ENCODE measurements around the gene CADPS. TPM values are rescaled to one million over a fixed set of nuclear protein-coding genes. Genes with fewer than 3 reads are reported as not detected.

Gene CADPS
- total and polyA plus RNA-seq, 11 donors = 3.6 to 37.8 (median 12.9) TPM

- peaks cover 0 to 11% (median 0%) of the 10 kb centered on the region in 9 donors for H3K27me3 ChIP-seq
- peaks cover 0 to 11% (median 0%) of the 10 kb centered on the region in 12 donors for H3K4me1 ChIP-seq
- intact Hi-C loops (cut with DNase I) = no loop called here
- H3K9me3 ChIP-seq = no peaks in the 10 kb centered on the region
- TF ChIP-seq POLR2A (IDR thresholded peaks at IDR 0.05) (no peak), CTCF (IDR thresholded peaks at IDR 0.05) (no peak)
- WGBS, 4 donors = 82 to 88% (median 84%) methylated on average over 8 of the region's 8 CpGs
- H3K4me3 ChIP-seq = no peak overlapping the region
- DNase-seq = no peak
- H3K36me3 ChIP-seq = no peaks in the 10 kb centered on the region
- no peak for ATAC-seq
- no peak overlapping the region for H3K27ac ChIP-seq
These were observed 470.9 kb downstream of the CADPS start for GRCh38 chr3:62404321-62404720.

- no peaks in the 10 kb centered on the region for H3K36me3 ChIP-seq
- intact Hi-C loops (cut with DNase I) = no loop called here
- no peak for DNase-seq
- H3K4me3 ChIP-seq = no peak overlapping the region
- no peak for TF ChIP-seq CTCF (IDR thresholded peaks at IDR 0.05)
- no peak for TF ChIP-seq POLR2A (IDR thresholded peaks at IDR 0.05)
- peaks cover 0 to 11% (median 0%) of the 10 kb centered on the region in 12 donors for H3K4me1 ChIP-seq
- no peak for ATAC-seq
- peaks cover 0 to 11% (median 0%) of the 10 kb centered on the region in 9 donors for H3K27me3 ChIP-seq
- 90 to 94% (median 92%) methylated on average over 3 of the region's 3 CpGs for WGBS, 4 donors
- no peak overlapping the region for H3K27ac ChIP-seq
- no peaks in the 10 kb centered on the region for H3K9me3 ChIP-seq
These were observed 471.5 kb downstream of the CADPS start for GRCh38 chr3:62403765-62404164.

- Histone ChIP-seq H3K4me1 (no peaks in the 10 kb centered on the region), H3K9me3 (peaks cover 0 to 3% (median 0%) of the 10 kb centered on the region in 12 donors), H3K36me3 (no peaks in the 10 kb centered on the region), H3K27me3 (peaks cover 0 to 22% (median 5%) of the 10 kb centered on the region in 9 donors), H3K27ac (no peak overlapping the region), H3K4me3 (no peak overlapping the region)
- TF ChIP-seq CTCF (IDR thresholded peaks at IDR 0.05) = no peak
- no peak for TF ChIP-seq POLR2A (IDR thresholded peaks at IDR 0.05)
- ATAC-seq (no peak), DNase-seq (no peak)
- 45 to 66% (median 54%) methylated on average over 5 of the region's 5 CpGs for WGBS, 4 donors
- intact Hi-C loops (cut with DNase I) = no loop called here
These were observed 482.5 kb downstream of the CADPS start for GRCh38 chr3:62392626-62393292.

- no peak for ATAC-seq
- Histone ChIP-seq H3K27me3 (peaks cover 0 to 44% (median 7%) of the 10 kb centered on the region in 9 donors), H3K4me1 (no peaks in the 10 kb centered on the region), H3K27ac (no peak overlapping the region), H3K36me3 (no peaks in the 10 kb centered on the region), H3K4me3 (no peak overlapping the region), H3K9me3 (peaks cover 0 to 3% (median 0%) of the 10 kb centered on the region in 12 donors)
- no peak for TF ChIP-seq CTCF (IDR thresholded peaks at IDR 0.05)
- TF ChIP-seq POLR2A (IDR thresholded peaks at IDR 0.05) = no peak
- intact Hi-C loops (cut with DNase I) = no loop called here
- 84 to 87% (median 85%) methylated on average over 3 of the region's 3 CpGs for WGBS, 4 donors
- DNase-seq = no peak
These were observed 488.0 kb downstream of the CADPS start for GRCh38 chr3:62387251-62387650.
